G401 (cell line): ENCODE measurements around the gene MAP1LC3C. TPM values are rescaled to one million over a fixed set of nuclear protein-coding genes. Genes with fewer than 3 reads are reported as not detected.

Experiments
- total RNA-seq: library from RNA; depleted of rRNA; stranded (reverse); fragments of >200 nt; shearing (Covaris generic); gene quantifications from 2 replicates; pipeline ENCODE4 v1.2.3, GENCODE V29; 2014; rRNA removed

The MAP1LC3C gene
- total RNA-seq, 1 experiment from 2014 or later, result 0.17 TPM

Other genes with a start within 250 kb of the MAP1LC3C start
- gene EXO1, start 150.9 kb downstream of the MAP1LC3C start, total RNA-seq, result 29.7 and 46.2 TPM in 2 replicates
- gene BECN2, start 41.3 kb downstream of the MAP1LC3C start, total RNA-seq, result not detected in 2 replicates